Measurements from ENCODE around the gene LCORL.

LCORL gene

GRCh38 chr4:17889692-17890091 lies 131.9 kb downstream of the LCORL start:
- no peak overlapping the region for H3K9ac ChIP-seq (ENCODE audit: low read depth, low read length, poor library complexity, severe bottlenecking)
- H3K9me2 ChIP-seq (replicated peaks; ENCODE audit: low read depth, low read length) = no peaks in the 10 kb centered on the region
- H3K9me3 ChIP-seq (ENCODE audit: insufficient read depth, low read depth, low read length) = no peaks in the 10 kb centered on the region
- no peak for TF ChIP-seq EZH2phosphoT487 (IDR thresholded peaks at IDR 0.05; ENCODE audit: borderline replicate concordance)
- TF ChIP-seq CTCF (conservative IDR thresholded peaks at IDR 0.05; ENCODE audit: low read length) = no peak
- H3F3A ChIP-seq (ENCODE audit: low read depth) = no peaks in the 10 kb centered on the region
- no peak overlapping the region for H3K4me2 ChIP-seq (ENCODE audit: low read depth, low read length, poor library complexity, severe bottlenecking)
- no peaks in the 10 kb centered on the region for H3K79me2 ChIP-seq (ENCODE audit: insufficient read depth, low read length)
- no peak overlapping the region for H3K4me3 ChIP-seq (ENCODE audit: low read length, poor library complexity, severe bottlenecking)
- H3K27me3 ChIP-seq (ENCODE audit: insufficient read depth, low read length, poor library complexity, severe bottlenecking) = no peaks in the 10 kb centered on the region
- no peaks in the 10 kb centered on the region for H3K4me1 ChIP-seq (ENCODE audit: insufficient read depth, low read length, poor library complexity, severe bottlenecking)
- H2AFZ ChIP-seq (ENCODE audit: low read length) = no peak overlapping the region
- no peaks in the 10 kb centered on the region for H3K36me3 ChIP-seq (ENCODE audit: insufficient read depth, low read length)
- no peaks in the 10 kb centered on the region for H4K20me1 ChIP-seq (ENCODE audit: insufficient read depth, low read length, poor library complexity, severe bottlenecking)

GRCh38 chr4:17884511-17884910 lies 137.0 kb downstream of the LCORL start:
- Histone ChIP-seq H3F3A (ENCODE audit: low read depth) (no peaks in the 10 kb centered on the region), H3K9me3 (ENCODE audit: insufficient read depth, low read depth, low read length) (no peaks in the 10 kb centered on the region), H3K36me3 (ENCODE audit: insufficient read depth, low read length) (peaks cover 15% of the 10 kb centered on the region; the same call in 1 of the 2 replicates), H3K4me3 (ENCODE audit: low read length, poor library complexity, severe bottlenecking) (no peak overlapping the region), H3K79me2 (ENCODE audit: insufficient read depth, low read length) (no peaks in the 10 kb centered on the region), H3K9ac (ENCODE audit: low read depth, low read length, poor library complexity, severe bottlenecking) (no peak overlapping the region), H3K4me1 (ENCODE audit: insufficient read depth, low read length, poor library complexity, severe bottlenecking) (no peaks in the 10 kb centered on the region), H4K20me1 (ENCODE audit: insufficient read depth, low read length, poor library complexity, severe bottlenecking) (no peaks in the 10 kb centered on the region), H2AFZ (ENCODE audit: low read length) (no peak overlapping the region), H3K27me3 (ENCODE audit: insufficient read depth, low read length, poor library complexity, severe bottlenecking) (no peaks in the 10 kb centered on the region), H3K4me2 (ENCODE audit: low read depth, low read length, poor library complexity, severe bottlenecking) (no peak overlapping the region), H3K9me2 (replicated peaks; ENCODE audit: low read depth, low read length) (no peaks in the 10 kb centered on the region)
- TF ChIP-seq CTCF (conservative IDR thresholded peaks at IDR 0.05; ENCODE audit: low read length) = no peak
- TF ChIP-seq EZH2phosphoT487 (IDR thresholded peaks at IDR 0.05; ENCODE audit: borderline replicate concordance) = no peak

- Histone ChIP-seq H3K36me3 (ENCODE audit: insufficient read depth, low read length) (peaks cover 15% of the 10 kb centered on the region; the same call in 1 of the 2 replicates), H3K9me3 (ENCODE audit: insufficient read depth, low read depth, low read length) (no peaks in the 10 kb centered on the region), H3K4me2 (ENCODE audit: low read depth, low read length, poor library complexity, severe bottlenecking) (no peak overlapping the region), H4K20me1 (ENCODE audit: insufficient read depth, low read length, poor library complexity, severe bottlenecking) (no peaks in the 10 kb centered on the region), H3K27me3 (ENCODE audit: insufficient read depth, low read length, poor library complexity, severe bottlenecking) (no peaks in the 10 kb centered on the region), H3K9ac (ENCODE audit: low read depth, low read length, poor library complexity, severe bottlenecking) (no peak overlapping the region), H3F3A (ENCODE audit: low read depth) (no peaks in the 10 kb centered on the region), H2AFZ (ENCODE audit: low read length) (no peak overlapping the region), H3K79me2 (ENCODE audit: insufficient read depth, low read length) (no peaks in the 10 kb centered on the region), H3K4me3 (ENCODE audit: low read length, poor library complexity, severe bottlenecking) (no peak overlapping the region), H3K9me2 (replicated peaks; ENCODE audit: low read depth, low read length) (no peaks in the 10 kb centered on the region), H3K4me1 (ENCODE audit: insufficient read depth, low read length, poor library complexity, severe bottlenecking) (no peaks in the 10 kb centered on the region)
- TF ChIP-seq EZH2phosphoT487 (IDR thresholded peaks at IDR 0.05; ENCODE audit: borderline replicate concordance) (no peak), CTCF (conservative IDR thresholded peaks at IDR 0.05; ENCODE audit: low read length) (no peak)
Measured at GRCh38 chr4:17884063-17884462, 137.5 kb downstream of the LCORL start.
